WTC11 (cell line): ENCODE data around the gene RFX3. TPM values are rescaled to one million over a fixed set of nuclear protein-coding genes. Genes with fewer than 3 reads are reported as not detected.

Experiments used
- ATAC-seq: fragments of 200-7000 bp; cut with Tn5 transposase; 2 replicates; pipeline ENCODE4 v1.10.0; 2021; ENCODE audit warnings: mild to moderate bottlenecking, moderate library complexity
- CTCF ChIA-PET: fragments of 300-600 bp; sonication (Branson Sonifier 250); formaldehyde crosslinking; loops from one replicate; lab custom pipeline; 2021; ENCODE audit warnings: antibody characterized with exemption; lab: Charles Lee
- POLR2A ChIA-PET: fragments of 350-600 bp; sonication (Branson Sonifier 250); formaldehyde crosslinking; loops from one replicate; lab custom pipeline; 2021; ENCODE audit warnings: antibody characterized with exemption; lab: Charles Lee
- DNase-seq: peaks from one replicate; pipeline ENCODE4 v3.0.0; 2021; ENCODE audit warnings: low spot score
- H3K27ac Mint-ChIP-seq: 2 replicates; pipeline ENCODE4 v1.8.0; 2021; ENCODE audit warnings: mixed read lengths
- H3K27me3 Mint-ChIP-seq: 2 replicates; pipeline ENCODE4 v1.8.0; 2021; ENCODE audit warnings: low read depth, mild to moderate bottlenecking, moderate library complexity, mixed read lengths
- H3K36me3 Mint-ChIP-seq: 2 replicates; pipeline ENCODE4 v1.8.0; 2021; ENCODE audit warnings: mixed read lengths
- H3K4me1 Mint-ChIP-seq: 2 replicates; pipeline ENCODE4 v1.8.0; 2022; ENCODE audit warnings: mixed read lengths
- H3K4me3 Mint-ChIP-seq: 2 replicates; pipeline ENCODE4 v1.8.0; 2021; ENCODE audit warnings: mild to moderate bottlenecking, moderate library complexity, mixed read lengths
- H3K9me3 Mint-ChIP-seq: 2 replicates; pipeline ENCODE4 v1.8.0; 2021; ENCODE audit warnings: mixed read lengths
- ARID4B ChIP-seq: sonication (generic); formaldehyde crosslinking; IDR thresholded peaks from 2 replicates; pipeline ENCODE4 v1.8.0; 2023; ENCODE audit warnings: missing genetic modification reagents, mild to moderate bottlenecking, borderline replicate concordance
- CREB1 ChIP-seq: sonication (generic); formaldehyde crosslinking; IDR thresholded peaks from 2 replicates; pipeline ENCODE4 v1.8.0; 2023; ENCODE audit warnings: mild to moderate bottlenecking, missing genetic modification reagents
- ESRRA ChIP-seq: sonication (generic); formaldehyde crosslinking; IDR thresholded peaks from 2 replicates; pipeline ENCODE4 v1.8.1; 2022; ENCODE audit warnings: mild to moderate bottlenecking, missing genetic modification reagents, borderline replicate concordance
- GTF2I ChIP-seq: fragments of 250-450 bp; sonication (Bioruptor Pico); conservative IDR thresholded peaks from 2 replicates; pipeline ENCODE4 v1.4.0; 2021; ENCODE audit warnings: mild to moderate bottlenecking
- IRF1 ChIP-seq: sonication (generic); formaldehyde crosslinking; IDR thresholded peaks from 2 replicates; pipeline ENCODE4 v1.8.0; 2023; ENCODE audit warnings: missing genetic modification reagents
- KAT7 ChIP-seq: sonication (generic); formaldehyde crosslinking; IDR thresholded peaks from 2 replicates; pipeline ENCODE4 v1.8.1; 2023; ENCODE audit warnings: missing genetic modification reagents, mild to moderate bottlenecking, borderline replicate concordance
- NFATC4 ChIP-seq: fragments of 250-450 bp; sonication (Bioruptor Pico); IDR thresholded peaks from 2 replicates; pipeline ENCODE4 v1.9.0; 2021; ENCODE audit warnings: mild to moderate bottlenecking
- PRDM15 ChIP-seq: sonication (generic); formaldehyde crosslinking; IDR thresholded peaks from 2 replicates; pipeline ENCODE4 v1.8.0; 2022; ENCODE audit warnings: missing genetic modification reagents
- ZNF121 ChIP-seq: sonication (generic); formaldehyde crosslinking; IDR thresholded peaks from 2 replicates; pipeline ENCODE4 v1.8.0; 2023; ENCODE audit warnings: missing genetic modification reagents
- ZNF138 ChIP-seq: sonication (generic); formaldehyde crosslinking; conservative IDR thresholded peaks from 2 replicates; pipeline ENCODE4 v1.8.1; 2022; ENCODE audit warnings: mild to moderate bottlenecking, moderate library complexity, missing genetic modification reagents
- ZNF396 ChIP-seq: fragments of 250-450 bp; sonication (Bioruptor Pico); IDR thresholded peaks from 2 replicates; pipeline ENCODE4 v1.8.0; 2021; ENCODE audit warnings: mild to moderate bottlenecking, moderate library complexity, borderline replicate concordance
- ZNF423 ChIP-seq: fragments of 250-450 bp; sonication (Bioruptor Pico); IDR thresholded peaks from 2 replicates; pipeline ENCODE4 v2.1.2; 2022; ENCODE audit warnings: mild to moderate bottlenecking, moderate library complexity
- ZNF425 ChIP-seq: fragments of 250-450 bp; sonication (Bioruptor Pico); conservative IDR thresholded peaks from 2 replicates; pipeline ENCODE4 v1.9.0; 2021; ENCODE audit warnings: mild to moderate bottlenecking
- total RNA-seq: library from RNA; stranded (reverse); gene quantifications from 3 replicates; pipeline ENCODE4 v1.2.3, GENCODE V29; 2021

The RFX3 gene
- total RNA-seq, 1 experiment from 2014 or later: 13.7 TPM

GRCh38 chr9:3391414-3391813 is 134.4 kb downstream of the RFX3 start:
- H3K27me3 Mint-ChIP-seq: no peaks in the 10 kb centered on the region
- CTCF ChIA-PET: no interaction called here

More at GRCh38 chr9:3391414-3391813, 134.4 kb downstream of the RFX3 start:
- DNase-seq: no peak
- no peak overlapping the region for H3K4me3 Mint-ChIP-seq
- TF ChIP-seq CREB1 (CRISPR knock-in tag) (no peak), ZNF425 (CRISPR knock-in tag) (no peak), ARID4B (CRISPR knock-in tag) (no peak), ZNF138 (no peak), KAT7 (CRISPR knock-in tag) (no peak), ZNF121 (CRISPR knock-in tag) (no peak), NFATC4 (CRISPR knock-in tag) (no peak), ZNF396 (CRISPR knock-in tag) (no peak), ZNF423 (no peak), PRDM15 (CRISPR knock-in tag) (no peak), ESRRA (no peak), GTF2I (no peak), IRF1 (no peak)
- ATAC-seq: no peak
- peaks cover 33% of the 10 kb centered on the region for H3K36me3 Mint-ChIP-seq
- POLR2A ChIA-PET: no interaction called here
- no peak overlapping the region for H3K27ac Mint-ChIP-seq
- no peaks in the 10 kb centered on the region for H3K4me1 Mint-ChIP-seq
- peaks cover 17% of the 10 kb centered on the region for H3K9me3 Mint-ChIP-seq
